ENCODE data around the gene RLBP1.
"Not testable (repeated sequence)": the region's sequence is repeated elsewhere in the genome, so short reads cannot be mapped to it uniquely, and the experiment has no call there.

Gene RLBP1

GRCh38 chr15:89221543-89221942, at the start of gene RLBP1:
RLBP1 (minus strand) TSS chr15:89221579; CDS start chr15:89218975, 2,604 bp downstream.
- peak; percentile 67 for DNase-seq (ENCODE audit: low spot score)

GRCh38 chr15:89250142-89250541, 28.8 kb upstream of the RLBP1 start:
- not testable (repeated sequence) for DNase-seq (ENCODE audit: low spot score)

GRCh38 chr15:89248584-89248983, 27.2 kb upstream of the RLBP1 start:
- DNase-seq (ENCODE audit: low spot score) = no peak

GRCh38 chr15:89247446-89247845, 26.1 kb upstream of the RLBP1 start:
- no peak for DNase-seq (ENCODE audit: low spot score)

- no peak for DNase-seq (ENCODE audit: low spot score)
Observed at GRCh38 chr15:89244574-89244903, 23.2 kb upstream of the RLBP1 start.

- peak; percentile 94 for DNase-seq (ENCODE audit: low spot score)
Observed at GRCh38 chr15:89243691-89244573, 22.6 kb upstream of the RLBP1 start, which contains the start of gene FANCI. FANCI (plus strand) TSS chr15:89243979; CDS start chr15:89247648, 3,669 bp downstream.

GRCh38 chr15:89243046-89243690, 21.8 kb upstream of the RLBP1 start:
- DNase-seq (ENCODE audit: low spot score) = no peak

GRCh38 chr15:89239883-89240810, 18.8 kb upstream of the RLBP1 start:
- DNase-seq (ENCODE audit: low spot score) = not testable (repeated sequence)

GRCh38 chr15:89231832-89232231, 10.5 kb upstream of the RLBP1 start:
- no peak for DNase-seq (ENCODE audit: low spot score)

GRCh38 chr15:89230277-89230676, 8.9 kb upstream of the RLBP1 start:
- DNase-seq (ENCODE audit: low spot score) = no peak

GRCh38 chr15:89227425-89227824, 6.0 kb upstream of the RLBP1 start:
- no peak for DNase-seq (ENCODE audit: low spot score)

GRCh38 chr15:89226359-89227221, 5.2 kb upstream of the RLBP1 start:
- no peak for DNase-seq (ENCODE audit: low spot score)

GRCh38 chr15:89225588-89225987, 4.2 kb upstream of the RLBP1 start:
- DNase-seq (ENCODE audit: low spot score) = no peak

GRCh38 chr15:89218531-89218930, 2.8 kb downstream of the RLBP1 start:
- DNase-seq (ENCODE audit: low spot score) = no peak

- DNase-seq (ENCODE audit: low spot score) = no peak
Observed at GRCh38 chr15:89217686-89218376, 3.5 kb downstream of the RLBP1 start.

GRCh38 chr15:89217031-89217430, 4.3 kb downstream of the RLBP1 start:
- DNase-seq (ENCODE audit: low spot score) = no peak

GRCh38 chr15:89215627-89216026, 5.8 kb downstream of the RLBP1 start:
- no peak for DNase-seq (ENCODE audit: low spot score)

GRCh38 chr15:89211678-89212170, 9.7 kb downstream of the RLBP1 start:
- peak; percentile 33 for DNase-seq (ENCODE audit: low spot score)

- no peak for DNase-seq (ENCODE audit: low spot score)
Observed at GRCh38 chr15:89209057-89209456, 12.3 kb downstream of the RLBP1 start.

GRCh38 chr15:89208256-89208655, 13.1 kb downstream of the RLBP1 start:
- DNase-seq (ENCODE audit: low spot score) = no peak

Measured in SW480 (cell line).